Cardiac septum (tissue), 1 donor: ENCODE data around the gene CPNE4. TPM values are rescaled to one million over a fixed set of nuclear protein-coding genes. Genes with fewer than 3 reads are reported as not detected.

Experiments used
- microRNA-seq: library from miRNA; unstranded; fragments of <30 nt; microRNA quantifications from one replicate; pipeline ENCODE4 v1.2.0, GENCODE V29; 2020
- total RNA-seq: library from RNA; stranded (reverse); fragmentation: NEBNext Ultra II Directional; extraction: Animal tissue kit (Norgen Biotek cat#: 25700); gene quantifications from one replicate; pipeline ENCODE4 v1.2.1, GENCODE V29; 2021
- donor health status: DM: no; HTN: no; CAD: no.

Gene CPNE4
- total RNA-seq, 1 donor from 2014 or later: 7.4 TPM

Small RNA genes lying within 50 kb of the gene (microRNA-seq; reads per million reads assigned to microRNA genes)
- gene MIR5704: not detected
